K562 (cell line): ENCODE data around the gene EHBP1. TPM values are rescaled to one million over a fixed set of nuclear protein-coding genes. Genes with fewer than 3 reads are reported as not detected.

ENCODE experiments used
- ATAC-seq: fragments of 200-7000 bp; cut with Tn5 transposase; 3 replicates; pipeline ENCODE4 v1.9.1; 2020; ENCODE audit warnings: moderate library complexity
- BruUV-seq: library from RNA; stranded (reverse); fragments of 400-500 nt; replicated peaks from 2 replicates; lab custom pipeline; 2021; lab: Mats Ljungman, UMichigan
- CTCF ChIA-PET: fragments of 300-600 bp; formaldehyde crosslinking; extraction: SDS; loops from one replicate; lab custom pipeline; 2021; ENCODE audit warnings: low intra/inter-chr PET ratio; lab: Yijun Ruan, JAX
- POLR2A ChIA-PET: fragments of 300-600, 350-650 bp; sonication (Branson Sonifier 250); formaldehyde crosslinking; extraction: SDS; loops from one replicate; lab custom pipeline; 2021; ENCODE audit warnings: antibody characterized with exemption, inconsistent platforms; lab: Yijun Ruan, JAX
- DNase-seq, 4 experiments: peaks; one replicate each; pipeline versions ENCODE4 v3.0.0 to v3.0.0-alpha.2; 2011 to 2018; ENCODE audit warnings: low spot score in 3 of 4, mixed read lengths in 3 of 4; ENCODE audit errors: extremely low read depth in 1 of 4
- FAIRE-seq: peaks from 2 replicates; lab custom pipeline; 2011; peaks lifted over from hg19 to GRCh38; lab: Jason Lieb, UNC
- H2AFZ ChIP-seq: 2 replicates; pipeline ENCODE4 v1.6.0; 2011; ENCODE audit warnings: low read depth, low read length, control low read depth, inconsistent platforms
- H3K27ac ChIP-seq: fragments of 200-600 bp; 3 replicates; pipeline ENCODE4 v1.8.0; 2011; ENCODE audit warnings: low read depth, mild to moderate bottlenecking, control low read depth, inconsistent platforms, low read length, moderate library complexity, mixed read lengths; ENCODE audit errors: extremely low read depth
- H3K27me3 ChIP-seq, 2 experiments: fragments of 300-600 bp in 1 of 2; 2 replicates in 1 of 2; 3 replicates in 1 of 2; pipeline versions ENCODE4 v1.6.0 to v1.8.0; 2011; ENCODE audit warnings: inconsistent platforms in 2 of 2, low read length in 2 of 2, mild to moderate bottlenecking in 1 of 2, mixed read lengths in 1 of 2, moderate library complexity in 1 of 2; ENCODE audit not compliant: control insufficient read depth in 2 of 2, insufficient read depth in 2 of 2
- H3K36me3 ChIP-seq: fragments of 300-600 bp; 3 replicates; pipeline ENCODE4 v1.8.0; 2011; ENCODE audit warnings: mild to moderate bottlenecking, low read length, inconsistent platforms; ENCODE audit not compliant: control insufficient read depth, insufficient read depth
- H3K4me1 ChIP-seq, 2 experiments: fragments of 200-600 bp in 1 of 2; replicated peaks in 1 of 2; 2 replicates in 1 of 2; 3 replicates in 1 of 2; pipeline versions ENCODE4 v1.5.1 to v1.8.0; 2011; ENCODE audit warnings: inconsistent platforms in 2 of 2, low read length in 2 of 2, mild to moderate bottlenecking in 1 of 2, mixed read lengths in 1 of 2, moderate library complexity in 1 of 2; ENCODE audit not compliant: control insufficient read depth in 2 of 2, insufficient read depth in 2 of 2
- H3K4me2 ChIP-seq: 2 replicates; pipeline ENCODE4 v1.6.1; 2011; ENCODE audit warnings: low read length, control low read depth, inconsistent platforms, mixed read lengths; ENCODE audit not compliant: insufficient read depth
- H3K4me3 ChIP-seq: fragments of 200-600 bp; sonication (generic), shearing (Covaris generic); 2 replicates; pipeline ENCODE4 v1.5.1; 2016; ENCODE audit warnings: control low read depth, inconsistent platforms
- H3K79me2 ChIP-seq: fragments of 200-600 bp; 3 replicates; pipeline ENCODE4 v1.8.0; 2011; ENCODE audit warnings: low read length, inconsistent platforms; ENCODE audit not compliant: control insufficient read depth, insufficient read depth
- H3K9ac ChIP-seq, 2 experiments: 2 replicates each; pipeline versions ENCODE4 v1.6.0 to v1.6.1; 2011; ENCODE audit warnings: low read depth in 2 of 2, low read length in 2 of 2, control low read depth in 1 of 2, inconsistent platforms in 1 of 2, mild to moderate bottlenecking in 1 of 2, mixed read lengths in 1 of 2; ENCODE audit not compliant: insufficient read depth in 1 of 2
- H3K9me1 ChIP-seq: one replicate; pipeline ENCODE4 v1.6.0; 2011; ENCODE audit warnings: inconsistent platforms, mild to moderate bottlenecking, low read length, moderate library complexity; ENCODE audit not compliant: control insufficient read depth, insufficient read depth
- H3K9me3 ChIP-seq: replicated peaks from 2 replicates; pipeline ENCODE4 v1.5.1; 2011; ENCODE audit warnings: low read depth, low read length, inconsistent platforms; ENCODE audit not compliant: control insufficient read depth, insufficient read depth
- H4K20me1 ChIP-seq: replicated peaks from 2 replicates; pipeline ENCODE4 v1.6.1; 2011; ENCODE audit warnings: low read length, inconsistent platforms, mixed read lengths; ENCODE audit not compliant: control insufficient read depth, insufficient read depth
- ARHGAP35 ChIP-seq: fragments of 450-650 bp; IDR thresholded peaks from 2 replicates; pipeline ENCODE4 v1.6.1; 2018; ENCODE audit not compliant: partially characterized antibody
- ATF1 ChIP-seq, 2 experiments: fragments of 450-650 bp in 1 of 2; IDR thresholded peaks; 2 replicates each; pipeline ENCODE4 v1.6.1; 2016; ENCODE audit warnings: missing compliant biosample characterization in 1 of 2, missing genetic modification characterization in 1 of 2
- ESRRB ChIP-seq: fragments of 250-450 bp; sonication (Bioruptor Pico); IDR thresholded peaks from 2 replicates; pipeline ENCODE4 v1.5.0; 2020; ENCODE audit warnings: mild to moderate bottlenecking, moderate library complexity, borderline replicate concordance
- GTF2B ChIP-seq: IDR thresholded peaks from 2 replicates; pipeline ENCODE4 v1.6.1; 2011; ENCODE audit not compliant: insufficient read length; ENCODE audit errors: extremely low read depth
- KAT2B ChIP-seq: IDR thresholded peaks from one replicate; pipeline ENCODE4 v1.6.1; 2012; ENCODE audit warnings: low read depth, mild to moderate bottlenecking, control low read depth, inconsistent platforms, low read length, moderate library complexity
- RAD51 ChIP-seq: fragments of 450-650 bp; IDR thresholded peaks from 2 replicates; pipeline ENCODE4 v1.7.1; 2016; ENCODE audit warnings: low read depth, mild to moderate bottlenecking, borderline replicate concordance
- RBM17 ChIP-seq: fragments of 200-400 bp; formaldehyde crosslinking; IDR thresholded peaks from 2 replicates; pipeline ENCODE4 v1.6.1; 2017; ENCODE audit warnings: low read depth, mild to moderate bottlenecking, low read length, borderline replicate concordance
- RUNX1 ChIP-seq: sonication (generic); IDR thresholded peaks from 2 replicates; pipeline ENCODE4 v1.6.1; 2016; ENCODE audit warnings: antibody characterized with exemption, low read depth
- TBP ChIP-seq: optimal IDR thresholded peaks from 2 replicates; pipeline ENCODE3; 2011; ENCODE audit warnings: low read depth, low read length, improper control_type of control experiment
- YBX1 ChIP-seq: fragments of 450-650 bp; IDR thresholded peaks from 2 replicates; pipeline ENCODE4 v1.7.1; 2016; ENCODE audit warnings: mild to moderate bottlenecking
- WGBS: fragments of 100-300 bp; shearing (Covaris generic); methylation state at CpG from one replicate; pipeline ENCODE4 v1.1.6; 2016; ENCODE audit warnings: low coverage, mixed read lengths; ENCODE audit not compliant: insufficient coverage; ENCODE audit errors: missing lambda C conversion rate; 5-methylcytosine and 5-hydroxymethylcytosine counted together
- in situ Hi-C: fragments of 300-500 bp; cut with MboI; formaldehyde crosslinking; loops from 4 replicates; pipeline ENCODE4 v1.15.0; 2018; ENCODE audit warnings: inconsistent platforms, mixed read lengths
- intact Hi-C: fragments of 100-400 bp; cut with micrococcal nuclease; formaldehyde crosslinking; loops from 2 replicates; pipeline ENCODE4 v1.14.2; 2022
- polyA plus RNA-seq, 8 experiments: library from polyadenylated mRNA; depleted of rRNA in 4 of 8; stranded (reverse) in 5 of 8; unstranded in 3 of 8; fragments of >200 nt; fragmentation: Nextera tagmentation in 2 of 8; fragmentation: Illumina TruSeq in 1 of 8; extraction: Ambion mirVana in 2 of 8; extraction: Trizol in 1 of 8; gene quantifications; 2 replicates each; pipeline versions ENCODE4 v1.2.1 to v1.2.3, GENCODE V29; 2011 to 2014; ENCODE audit warnings: inconsistent platforms in 1 of 8, missing spikeins in 1 of 8
- total RNA-seq, 7 experiments: library from RNA; depleted of rRNA in 6 of 7; stranded (reverse); fragments of >200 nt in 6 of 7; fragmentation: Illumina TruSeq in 2 of 7; extraction: Trizol in 2 of 7; gene quantifications; 2 replicates each; pipeline versions ENCODE4 v1.2.1 to v1.2.3, GENCODE V29; 2011 to 2021; ENCODE audit warnings: low replicate concordance in 1 of 7
- TF ChIP-seq, protein P1 (sequence below): fragments of 450-650 bp; formaldehyde crosslinking; IDR thresholded peaks from 2 replicates; pipeline ENCODE4 v1.4.0; 2022; ENCODE audit warnings: missing genetic modification characterization
- TF ChIP-seq, protein P2 (sequence below): fragments of 250-450 bp; sonication (Bioruptor Pico); IDR thresholded peaks from 2 replicates; pipeline ENCODE4 v1.8.0; 2021; ENCODE audit warnings: moderate library complexity, mild to moderate bottlenecking, inconsistent platforms
- TF ChIP-seq, protein P3 (sequence below): fragments of 250-450 bp; sonication (Bioruptor Pico); IDR thresholded peaks from 2 replicates; pipeline ENCODE4 v1.5.0; 2021; ENCODE audit warnings: mild to moderate bottlenecking, moderate library complexity

EHBP1 gene
- total and polyA plus RNA-seq, 9 of the 15 experiments (the other 6 are each of a cell fraction or from before 2014, with no cell fraction given), result 8.9 to 26.6 (median 19.3) TPM

DNA sequence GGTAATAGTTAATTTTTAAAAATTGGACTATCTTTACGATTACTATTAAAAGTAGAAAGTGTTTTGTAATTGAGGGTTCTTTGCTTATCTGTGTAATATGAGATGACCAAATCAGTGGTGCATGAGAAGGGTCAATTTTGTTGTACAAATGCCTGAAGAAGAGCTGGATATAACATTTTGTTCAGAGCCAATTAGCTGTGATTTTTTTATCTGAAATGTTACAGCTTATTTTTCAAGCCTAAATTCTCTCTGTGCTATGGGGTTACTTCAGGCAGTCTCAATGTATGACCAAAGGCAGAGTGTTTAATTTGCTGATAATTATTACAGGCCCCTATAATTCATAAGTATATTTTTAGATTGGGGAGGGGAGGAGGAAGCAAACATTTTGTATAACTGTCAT is 386.9 kb downstream of the EHBP1 start:
- no TSS peak for BruUV-seq
- Histone ChIP-seq H2AFZ (no peak overlapping the region), H3K27ac (no peak overlapping the region), H3K9ac (no peak overlapping the region), H3K4me1 (no peaks in the 10 kb centered on the region), H3K27me3 (no peaks in the 10 kb centered on the region), H3K79me2 (no peaks in the 10 kb centered on the region), H3K36me3 (no peaks in the 10 kb centered on the region), H3K4me2 (no peak overlapping the region), H3K9me3 (no peaks in the 10 kb centered on the region), H4K20me1 (no peaks in the 10 kb centered on the region), H3K9me1 (no peaks in the 10 kb centered on the region), H3K4me3 (no peak overlapping the region)
- ATAC-seq, result no peak
- 0% methylated on average over 1 of the region's 1 CpG for WGBS
- ChIA-PET POLR2A (no interaction called here), CTCF (no interaction called here)
- TF ChIP-seq KAT2B (no peak), ESRRB (CRISPR knock-in tag) (no peak), RUNX1 (no peak), TBP (no peak), GTF2B (no peak), YBX1 (no peak), ATF1 (CRISPR knock-in tag; IDR thresholded peaks at IDR 0.05) (no peak), ATF1 (tag; IDR thresholded peaks at IDR 0.05) (no peak), RBM17 (no peak), RAD51 (no peak), ARHGAP35 (no peak)
- TF ChIP-seq, protein P1, sequence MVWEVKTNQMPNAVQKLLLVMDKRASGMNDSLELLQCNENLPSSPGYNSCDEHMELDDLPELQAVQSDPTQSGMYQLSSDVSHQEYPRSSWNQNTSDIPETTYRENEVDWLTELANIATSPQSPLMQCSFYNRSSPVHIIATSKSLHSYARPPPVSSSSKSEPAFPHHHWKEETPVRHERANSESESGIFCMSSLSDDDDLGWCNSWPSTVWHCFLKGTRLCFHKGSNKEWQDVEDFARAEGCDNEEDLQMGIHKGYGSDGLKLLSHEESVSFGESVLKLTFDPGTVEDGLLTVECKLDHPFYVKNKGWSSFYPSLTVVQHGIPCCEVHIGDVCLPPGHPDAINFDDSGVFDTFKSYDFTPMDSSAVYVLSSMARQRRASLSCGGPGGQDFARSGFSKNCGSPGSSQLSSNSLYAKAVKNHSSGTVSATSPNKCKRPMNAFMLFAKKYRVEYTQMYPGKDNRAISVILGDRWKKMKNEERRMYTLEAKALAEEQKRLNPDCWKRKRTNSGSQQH (CRISPR knock-in tag), result no peak
- TF ChIP-seq, protein P2, sequence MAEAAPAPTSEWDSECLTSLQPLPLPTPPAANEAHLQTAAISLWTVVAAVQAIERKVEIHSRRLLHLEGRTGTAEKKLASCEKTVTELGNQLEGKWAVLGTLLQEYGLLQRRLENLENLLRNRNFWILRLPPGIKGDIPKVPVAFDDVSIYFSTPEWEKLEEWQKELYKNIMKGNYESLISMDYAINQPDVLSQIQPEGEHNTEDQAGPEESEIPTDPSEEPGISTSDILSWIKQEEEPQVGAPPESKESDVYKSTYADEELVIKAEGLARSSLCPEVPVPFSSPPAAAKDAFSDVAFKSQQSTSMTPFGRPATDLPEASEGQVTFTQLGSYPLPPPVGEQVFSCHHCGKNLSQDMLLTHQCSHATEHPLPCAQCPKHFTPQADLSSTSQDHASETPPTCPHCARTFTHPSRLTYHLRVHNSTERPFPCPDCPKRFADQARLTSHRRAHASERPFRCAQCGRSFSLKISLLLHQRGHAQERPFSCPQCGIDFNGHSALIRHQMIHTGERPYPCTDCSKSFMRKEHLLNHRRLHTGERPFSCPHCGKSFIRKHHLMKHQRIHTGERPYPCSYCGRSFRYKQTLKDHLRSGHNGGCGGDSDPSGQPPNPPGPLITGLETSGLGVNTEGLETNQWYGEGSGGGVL (CRISPR knock-in tag), result no peak
- TF ChIP-seq, protein P3, sequence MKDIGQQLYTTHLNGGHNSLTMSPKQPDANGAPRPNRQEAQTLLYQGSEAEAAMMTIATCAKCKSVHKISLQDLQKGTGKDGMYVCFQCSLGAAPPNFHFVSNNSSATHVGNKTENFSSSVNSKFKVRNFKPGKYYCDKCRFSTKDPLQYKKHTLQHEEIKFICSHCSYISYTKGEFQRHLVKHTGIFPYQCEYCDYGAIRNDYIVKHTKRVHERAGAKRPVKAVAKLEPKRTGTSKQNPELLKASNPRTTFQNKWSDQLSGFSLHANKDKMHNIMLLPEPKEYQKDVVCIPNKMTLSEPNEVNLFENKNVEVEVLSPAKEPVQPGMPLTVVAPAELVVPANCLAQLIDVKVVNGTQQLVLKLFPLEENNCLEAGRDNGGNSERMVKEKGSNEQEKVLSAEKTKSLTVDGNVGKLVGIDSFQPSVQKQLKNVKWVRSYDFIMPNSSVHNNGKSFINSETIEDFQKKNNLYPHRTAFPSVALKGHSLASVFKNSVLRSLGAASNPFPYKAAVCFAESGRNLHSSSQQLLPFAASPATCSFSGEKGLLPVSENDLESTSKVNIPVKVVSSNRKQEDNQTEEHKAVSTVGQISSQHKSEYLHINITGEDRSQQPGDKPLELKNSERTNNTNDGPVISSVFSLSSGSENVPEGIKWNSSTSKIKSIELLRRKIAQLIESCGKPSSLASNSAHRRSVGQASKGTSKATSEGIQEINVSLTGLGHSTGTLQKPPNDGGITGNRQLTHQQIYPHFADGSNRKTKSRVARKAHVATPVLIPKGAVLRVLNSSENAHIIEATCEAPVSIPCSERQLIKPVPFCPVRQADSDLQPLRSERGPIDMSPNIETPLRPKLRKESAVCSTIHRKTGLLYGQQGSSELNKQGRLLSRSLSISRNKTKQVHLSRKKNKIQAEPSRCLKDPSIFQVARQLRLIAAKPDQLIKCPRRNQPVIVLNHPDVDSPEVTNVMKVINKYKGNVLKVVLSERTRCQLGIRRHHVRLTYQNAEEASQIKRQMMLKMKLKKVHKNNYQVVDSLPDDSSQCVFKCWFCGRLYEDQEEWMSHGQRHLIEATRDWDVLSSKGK (CRISPR knock-in tag), result no peak
- no peak for FAIRE-seq
- intact Hi-C loops (no loop called here), in situ Hi-C loops (no loop called here)
- no peak for DNase-seq
